Gastrocnemius medialis (tissue), 4 donors: ENCODE results near the gene PARN. TPM values are rescaled to one million over a fixed set of nuclear protein-coding genes. Genes with fewer than 3 reads are reported as not detected.

ENCODE experiments used
- ATAC-seq, 2 donors: fragments of 150-250 bp; one replicate each; pipeline ENCODE4 v1.9.1; 2016
- DNase-seq, 2 donors: peaks; one replicate each; pipeline ENCODE4 v3.0.0-alpha.2; 2019
- H3K27ac ChIP-seq, 4 donors: fragments of 200-600 bp; sonication (generic); 1 replicate in 1 of 4; 2 replicates in 3 of 4; pipeline ENCODE4 v1.5.1; 2016 to 2018; ENCODE audit warnings: mild to moderate bottlenecking in 2 of 4, moderate library complexity in 1 of 4
- H3K27me3 ChIP-seq, 3 donors: fragments of 200-600 bp; sonication (generic) in 2 of 3; 1 replicate in 1 of 3; 2 replicates in 2 of 3; pipeline versions ENCODE4 v1.5.1 to v1.6.0; 2016 to 2019; ENCODE audit warnings: mild to moderate bottlenecking in 1 of 3, moderate library complexity in 1 of 3
- H3K36me3 ChIP-seq, 2 donors: fragments of 200-600 bp; sonication (generic) in 1 of 2; one replicate each; pipeline ENCODE4 v1.5.1; 2017 to 2018
- H3K4me1 ChIP-seq, 2 donors: fragments of 200-600 bp; sonication (generic) in 1 of 2; one replicate each; pipeline ENCODE4 v1.5.1; 2016 to 2017; ENCODE audit warnings: mild to moderate bottlenecking in 2 of 2
- H3K4me3 ChIP-seq, 4 donors: fragments of 200-600 bp; sonication (generic) in 3 of 4; 1 replicate in 1 of 4; 2 replicates in 3 of 4; pipeline ENCODE4 v1.5.1; 2016 to 2019; ENCODE audit warnings: mild to moderate bottlenecking in 2 of 4
- H3K9me3 ChIP-seq, 3 donors: fragments of 200-600 bp; sonication (generic) in 2 of 3; 1 replicate in 1 of 3; 2 replicates in 2 of 3; pipeline ENCODE4 v1.5.1; 2016 to 2019
- CTCF ChIP-seq, 5 experiments: fragments of 450-650 bp in 3 of 5; fragments of 200-600 bp in 2 of 5; sonication (generic) in 2 of 5; IDR thresholded peaks in 4 of 5; conservative IDR thresholded peaks in 1 of 5; 1 replicate in 4 of 5; 2 replicates in 1 of 5; pipeline ENCODE4 v1.5.1; 2016 to 2019; ENCODE audit warnings: antibody characterized with exemption in 5 of 5, mild to moderate bottlenecking in 3 of 5, moderate library complexity in 3 of 5
- POLR2A ChIP-seq, 2 donors: fragments of 450-650 bp; IDR thresholded peaks; one replicate each; pipeline ENCODE4 v1.6.1; 2017; ENCODE audit warnings: antibody characterized with exemption in 2 of 2, mild to moderate bottlenecking in 2 of 2, moderate library complexity in 2 of 2
- in situ Hi-C, 4 donors: fragments of 200-750 bp; cut with MboI; loops; one replicate each; pipeline versions ENCODE4 v1.15.0 to v1.8.0; 2017; ENCODE audit warnings: low sequenced_read_pairs in 4 of 4
- intact Hi-C: fragments of 100-400 bp; cut with DNase I; formaldehyde crosslinking; loops from one replicate; pipeline ENCODE4 v1.15.1; 2023; ENCODE audit warnings: low total_unique reads
- total RNA-seq, 4 donors: library from RNA; depleted of rRNA; stranded (reverse); fragments of >200 nt; gene quantifications; one replicate each; pipeline versions ENCODE4 v1.1.0 to v1.2.3, GENCODE V29; 2016

PARN gene
- total RNA-seq, 4 donors from 2014 or later, result 18.8 to 44.9 (median 31.2) TPM

- Histone ChIP-seq H3K9me3 (no peaks in the 10 kb centered on the region), H3K4me3 (peak overlapping the region; percentile 26 to 49 (median 40)), H3K27ac (peak overlapping the region; percentile 82 to 92 (median 86)), H3K27me3 (no peaks in the 10 kb centered on the region), H3K36me3 (no peaks in the 10 kb centered on the region), H3K4me1 (peaks cover 23 to 44% of the 10 kb centered on the region in 2 donors)
- in situ Hi-C loops (loop anchor here (5.0 to 25.0 kb wide), 3 partner anchors 227 to 592 kb away; no protein-coding TSS in a partner anchor), intact Hi-C loops (loop anchor here (1.0 to 5.0 kb wide), 5 partner anchors 42 to 606 kb away; no protein-coding TSS in a partner anchor)
- TF ChIP-seq CTCF (IDR thresholded peaks at IDR 0.05 in 4 of 5, conservative IDR thresholded peaks at IDR 0.05 in 1 of 5), result peak; percentile 74 to 88 (median 80)
- peak; percentile 52 to 70 for TF ChIP-seq POLR2A (IDR thresholded peaks at IDR 0.05)
- ATAC-seq (peak; percentile 90 to 91), DNase-seq (peak; percentile 72 to 83)
Observed at GRCh38 chr16:14529010-14529669, 100.9 kb downstream of the PARN start.

GRCh38 chr16:14528306-14528705 is 101.8 kb downstream of the PARN start:
- intact Hi-C loops (loop anchor here (2.0 to 5.0 kb wide), 4 partner anchors 42 to 606 kb away; no protein-coding TSS in a partner anchor), in situ Hi-C loops (loop anchor here (5.0 to 25.0 kb wide), 3 partner anchors 226 to 591 kb away; no protein-coding TSS in a partner anchor)
- peak overlapping the region in 1 of 4 donors; percentile 43 for H3K4me3 ChIP-seq
- no peaks in the 10 kb centered on the region for H3K9me3 ChIP-seq
- no peaks in the 10 kb centered on the region for H3K27me3 ChIP-seq
- TF ChIP-seq CTCF (IDR thresholded peaks at IDR 0.05 in 4 of 5, conservative IDR thresholded peaks at IDR 0.05 in 1 of 5) (no peak), POLR2A (IDR thresholded peaks at IDR 0.05) (no peak)
- peak overlapping the region; percentile 82 to 92 (median 86) for H3K27ac ChIP-seq
- ATAC-seq (peak; percentile 51 to 64), DNase-seq (no peak)
- peaks cover 23 to 49% of the 10 kb centered on the region in 2 donors for H3K4me1 ChIP-seq
- no peaks in the 10 kb centered on the region for H3K36me3 ChIP-seq

GRCh38 chr16:14527411-14528044 is 102.5 kb downstream of the PARN start:
- DNase-seq (peak; percentile 54 to 67), ATAC-seq (peak; percentile 79 to 84)
- no peaks in the 10 kb centered on the region for H3K9me3 ChIP-seq
- no peak overlapping the region for H3K4me3 ChIP-seq
- in situ Hi-C loops, result loop anchor here (5.0 to 25.0 kb wide), 3 partner anchors 225 to 590 kb away; no protein-coding TSS in a partner anchor
- intact Hi-C loops, result loop anchor here (1.0 to 5.0 kb wide), 6 partner anchors 25 to 605 kb away; no protein-coding TSS in a partner anchor
- peak overlapping the region; percentile 82 to 92 (median 86) for H3K27ac ChIP-seq
- H3K4me1 ChIP-seq, result peaks cover 23 to 52% of the 10 kb centered on the region in 2 donors
- no peaks in the 10 kb centered on the region for H3K27me3 ChIP-seq
- TF ChIP-seq CTCF (IDR thresholded peaks at IDR 0.05 in 4 of 5, conservative IDR thresholded peaks at IDR 0.05 in 1 of 5) (no peak), POLR2A (IDR thresholded peaks at IDR 0.05) (no peak)
- no peaks in the 10 kb centered on the region for H3K36me3 ChIP-seq

GRCh38 chr16:14525596-14525995 is 104.5 kb downstream of the PARN start:
- intact Hi-C loops, result loop anchor here (5.0 kb wide), 1 partner anchor 88 kb away; no protein-coding TSS in a partner anchor
- Histone ChIP-seq H3K27me3 (no peaks in the 10 kb centered on the region), H3K4me3 (no peak overlapping the region), H3K9me3 (no peaks in the 10 kb centered on the region), H3K27ac (no peak overlapping the region), H3K36me3 (no peaks in the 10 kb centered on the region), H3K4me1 (peaks cover 19 to 43% of the 10 kb centered on the region in 2 donors)
- ATAC-seq (no peak), DNase-seq (no peak)
- in situ Hi-C loops, result loop anchor here (5.0 to 25.0 kb wide), 3 partner anchors 223 to 588 kb away; no protein-coding TSS in a partner anchor
- no peak for TF ChIP-seq CTCF (IDR thresholded peaks at IDR 0.05 in 4 of 5, conservative IDR thresholded peaks at IDR 0.05 in 1 of 5)
- TF ChIP-seq POLR2A (IDR thresholded peaks at IDR 0.05), result no peak
